Keratinocyte (primary cell): ENCODE results near the gene SLC34A1. TPM values are rescaled to one million over a fixed set of nuclear protein-coding genes. Genes with fewer than 3 reads are reported as not detected.

Experiments
- DNase-seq: peaks from one replicate; pipeline ENCODE4 v3.0.0-alpha.2; 2011; ENCODE audit warnings: low read depth, missing footprints, low spot score
- FAIRE-seq: peaks from 2 replicates; lab custom pipeline; 2011; peaks lifted over from hg19 to GRCh38; lab: Jason Lieb, UNC
- H2AFZ ChIP-seq: 2 replicates; pipeline ENCODE4 v1.6.0; 2012; ENCODE audit warnings: low read length, control low read depth, inconsistent platforms; ENCODE audit not compliant: control insufficient read depth
- H3K27ac ChIP-seq: 2 replicates; pipeline ENCODE4 v1.5.1; 2011; ENCODE audit warnings: low read length; ENCODE audit not compliant: control insufficient read depth, insufficient read depth
- H3K27me3 ChIP-seq: 3 replicates; pipeline ENCODE4 v1.6.0; 2011; ENCODE audit warnings: low read length; ENCODE audit not compliant: control insufficient read depth, insufficient read depth; ENCODE audit errors: extremely low read depth
- H3K36me3 ChIP-seq, 2 experiments: 2 replicates in 1 of 2; 3 replicates in 1 of 2; pipeline ENCODE4 v1.5.1; 2011; ENCODE audit warnings: low read length in 2 of 2, mild to moderate bottlenecking in 1 of 2; ENCODE audit not compliant: control insufficient read depth in 2 of 2, insufficient read depth in 2 of 2; ENCODE audit errors: extremely low read depth in 1 of 2
- H3K4me1 ChIP-seq: 3 replicates; pipeline ENCODE4 v1.5.1; 2011; ENCODE audit warnings: low read length; ENCODE audit not compliant: control insufficient read depth, insufficient read depth; ENCODE audit errors: extremely low read depth
- H3K4me2 ChIP-seq: 3 replicates; pipeline ENCODE4 v1.6.0; 2011; ENCODE audit warnings: low read depth, low read length; ENCODE audit not compliant: control insufficient read depth, insufficient read depth; ENCODE audit errors: extremely low read depth
- H3K4me3 ChIP-seq, 3 experiments: fragments of 200-600 bp in 1 of 3; sonication (generic) in 1 of 3; 2 replicates in 2 of 3; 3 replicates in 1 of 3; pipeline ENCODE4 v1.5.1; 2011 to 2016; ENCODE audit warnings: low read length in 3 of 3, mild to moderate bottlenecking in 3 of 3, control low read depth in 2 of 3, inconsistent platforms in 1 of 3, low read depth in 1 of 3, mixed read lengths in 1 of 3, mixed run types in 1 of 3, moderate library complexity in 1 of 3; ENCODE audit not compliant: control insufficient read depth in 2 of 3, insufficient read depth in 2 of 3; ENCODE audit errors: extremely low read depth in 1 of 3
- H3K79me2 ChIP-seq: 2 replicates; pipeline ENCODE4 v1.6.0; 2012; ENCODE audit warnings: low read length; ENCODE audit not compliant: control insufficient read depth, insufficient read depth
- H3K9ac ChIP-seq: 3 replicates; pipeline ENCODE4 v1.6.0; 2011; ENCODE audit warnings: low read length; ENCODE audit not compliant: control insufficient read depth, insufficient read depth; ENCODE audit errors: extremely low read depth
- H3K9me1 ChIP-seq: 3 replicates; pipeline ENCODE4 v1.6.0; 2011; ENCODE audit warnings: low read length; ENCODE audit not compliant: control insufficient read depth, insufficient read depth; ENCODE audit errors: extremely low read depth
- H3K9me3 ChIP-seq: 2 replicates; pipeline ENCODE4 v1.5.1; 2012; ENCODE audit warnings: low read depth, low read length; ENCODE audit not compliant: control insufficient read depth
- H4K20me1 ChIP-seq: 3 replicates; pipeline ENCODE4 v1.6.0; 2011; ENCODE audit warnings: low read length; ENCODE audit not compliant: control insufficient read depth, insufficient read depth; ENCODE audit errors: extremely low read depth
- EZH2 ChIP-seq: IDR thresholded peaks from one replicate; pipeline ENCODE4 v1.6.1; 2012; ENCODE audit warnings: inconsistent platforms, mild to moderate bottlenecking, low read length, moderate library complexity
- dilution Hi-C: fragments of 300-500 bp; cut with MboI; formaldehyde crosslinking; loops from one replicate; pipeline ENCODE4 v1.7.0; 2020; ENCODE audit warnings: low sequenced_read_pairs; ENCODE audit not compliant: extremely low pct_ligation_motif_present
- polyA plus RNA-seq, 5 experiments: library from polyadenylated mRNA; depleted of rRNA in 3 of 5; stranded (reverse) in 3 of 5; stranded (forward) in 1 of 5; unstranded in 1 of 5; fragments of >200 nt; gene quantifications; 1 replicate in 1 of 5; 2 replicates in 3 of 5; 3 replicates in 1 of 5; pipeline versions ENCODE4 v1.2.1 to v1.2.3, GENCODE V29; 2011 to 2012; ENCODE audit warnings: missing spikeins in 2 of 5, low read depth in 1 of 5, low replicate concordance in 1 of 5
- TF ChIP-seq, protein P1 (sequence below), 3 experiments: IDR thresholded peaks in 1 of 3; conservative IDR thresholded peaks in 1 of 3; optimal IDR thresholded peaks in 1 of 3; 2 replicates in 2 of 3; 3 replicates in 1 of 3; pipeline versions ENCODE3 to v1.5.1; 2011; ENCODE audit warnings: low read length in 3 of 3, mild to moderate bottlenecking in 3 of 3, moderate library complexity in 2 of 3, control low read depth in 1 of 3, inconsistent platforms in 1 of 3; ENCODE audit not compliant: insufficient read depth in 2 of 3; ENCODE audit errors: extremely low read depth in 1 of 3

The SLC34A1 gene
- polyA plus RNA-seq, 1 donor (not counting 4 experiments of a cell fraction or from before 2014, with no cell fraction given): 0.07 TPM

GRCh38 chr5:177344891-177345290 is 39.3 kb upstream of the SLC34A1 start:
- no peak overlapping the region for H3K27ac ChIP-seq
- no peak overlapping the region for H3K4me3 ChIP-seq
- no peaks in the 10 kb centered on the region for H3K9me1 ChIP-seq
- peaks cover 13 to 27% of the 10 kb centered on the region in 2 experiments for H3K36me3 ChIP-seq
- no peaks in the 10 kb centered on the region for H3K9me3 ChIP-seq
- peaks cover 4% of the 10 kb centered on the region for H4K20me1 ChIP-seq
- no peak for DNase-seq
- TF ChIP-seq EZH2: no peak
- TF ChIP-seq, protein P1, sequence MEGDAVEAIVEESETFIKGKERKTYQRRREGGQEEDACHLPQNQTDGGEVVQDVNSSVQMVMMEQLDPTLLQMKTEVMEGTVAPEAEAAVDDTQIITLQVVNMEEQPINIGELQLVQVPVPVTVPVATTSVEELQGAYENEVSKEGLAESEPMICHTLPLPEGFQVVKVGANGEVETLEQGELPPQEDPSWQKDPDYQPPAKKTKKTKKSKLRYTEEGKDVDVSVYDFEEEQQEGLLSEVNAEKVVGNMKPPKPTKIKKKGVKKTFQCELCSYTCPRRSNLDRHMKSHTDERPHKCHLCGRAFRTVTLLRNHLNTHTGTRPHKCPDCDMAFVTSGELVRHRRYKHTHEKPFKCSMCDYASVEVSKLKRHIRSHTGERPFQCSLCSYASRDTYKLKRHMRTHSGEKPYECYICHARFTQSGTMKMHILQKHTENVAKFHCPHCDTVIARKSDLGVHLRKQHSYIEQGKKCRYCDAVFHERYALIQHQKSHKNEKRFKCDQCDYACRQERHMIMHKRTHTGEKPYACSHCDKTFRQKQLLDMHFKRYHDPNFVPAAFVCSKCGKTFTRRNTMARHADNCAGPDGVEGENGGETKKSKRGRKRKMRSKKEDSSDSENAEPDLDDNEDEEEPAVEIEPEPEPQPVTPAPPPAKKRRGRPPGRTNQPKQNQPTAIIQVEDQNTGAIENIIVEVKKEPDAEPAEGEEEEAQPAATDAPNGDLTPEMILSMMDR (optimal IDR thresholded peaks at IDR 0.05 in 1 of 3, IDR thresholded peaks at IDR 0.05 in 1 of 3, conservative IDR thresholded peaks at IDR 0.05 in 1 of 3; ENCODE audit: extremely low read depth in 1 of 3, insufficient read depth in 2 of 3, low read length in 3 of 3): no peak
- no peak overlapping the region for H2AFZ ChIP-seq
- no peaks in the 10 kb centered on the region for H3K27me3 ChIP-seq
- H3K4me1 ChIP-seq: peaks cover 10% of the 10 kb centered on the region
- no peak for FAIRE-seq
- peaks cover 78% of the 10 kb centered on the region for H3K79me2 ChIP-seq
- H3K4me2 ChIP-seq: no peak overlapping the region
- H3K9ac ChIP-seq: no peak overlapping the region
- dilution Hi-C loops: no loop called here

GRCh38 chr5:177346820-177347219 is 37.4 kb upstream of the SLC34A1 start:
- H3K27ac ChIP-seq: no peak overlapping the region
- peaks cover 13 to 31% of the 10 kb centered on the region in 2 experiments for H3K36me3 ChIP-seq
- H3K4me1 ChIP-seq: peaks cover 21% of the 10 kb centered on the region
- FAIRE-seq: no peak
- H3K4me3 ChIP-seq: no peak overlapping the region
- dilution Hi-C loops: no loop called here
- TF ChIP-seq, protein P1 (optimal IDR thresholded peaks at IDR 0.05 in 1 of 3, IDR thresholded peaks at IDR 0.05 in 1 of 3, conservative IDR thresholded peaks at IDR 0.05 in 1 of 3; ENCODE audit: extremely low read depth in 1 of 3, insufficient read depth in 2 of 3, low read length in 3 of 3): no peak
- TF ChIP-seq EZH2: no peak
- no peaks in the 10 kb centered on the region for H3K9me3 ChIP-seq
- no peak overlapping the region for H3K9ac ChIP-seq
- no peak overlapping the region for H3K4me2 ChIP-seq
- H2AFZ ChIP-seq: no peak overlapping the region
- H3K79me2 ChIP-seq: peaks cover 82% of the 10 kb centered on the region
- H3K9me1 ChIP-seq: no peaks in the 10 kb centered on the region
- peaks cover 4% of the 10 kb centered on the region for H4K20me1 ChIP-seq
- no peak for DNase-seq
- no peaks in the 10 kb centered on the region for H3K27me3 ChIP-seq
